Measurements from ENCODE around the gene F2R.

F2R gene

GRCh38 chr5:76696251-76696650 is 19.7 kb upstream of the F2R start:
- no peak for TF ChIP-seq CTCF (IDR thresholded peaks at IDR 0.05; ENCODE audit: low read depth, low read length)
- DNase-seq (ENCODE audit: extremely low read depth, low read depth): no peak

GRCh38 chr5:76697670-76698069 is 18.3 kb upstream of the F2R start:
- no peak for DNase-seq (ENCODE audit: extremely low read depth, low read depth)
- TF ChIP-seq CTCF (IDR thresholded peaks at IDR 0.05; ENCODE audit: low read depth, low read length): no peak

GRCh38 chr5:76700571-76700970 is 15.4 kb upstream of the F2R start:
- no peak for TF ChIP-seq CTCF (IDR thresholded peaks at IDR 0.05; ENCODE audit: low read depth, low read length)
- no peak for DNase-seq (ENCODE audit: extremely low read depth, low read depth)

- TF ChIP-seq CTCF (IDR thresholded peaks at IDR 0.05; ENCODE audit: low read depth, low read length): no peak
- no peak for DNase-seq (ENCODE audit: extremely low read depth, low read depth)
Measured at GRCh38 chr5:76701298-76701697, 14.6 kb upstream of the F2R start.

GRCh38 chr5:76703707-76704106 is 12.2 kb upstream of the F2R start:
- no peak for DNase-seq (ENCODE audit: extremely low read depth, low read depth)
- TF ChIP-seq CTCF (IDR thresholded peaks at IDR 0.05; ENCODE audit: low read depth, low read length): no peak

- no peak for TF ChIP-seq CTCF (IDR thresholded peaks at IDR 0.05; ENCODE audit: low read depth, low read length)
- DNase-seq (ENCODE audit: extremely low read depth, low read depth): no peak
Measured at GRCh38 chr5:76704131-76704663, 11.7 kb upstream of the F2R start.

GRCh38 chr5:76705574-76705973 is 10.4 kb upstream of the F2R start:
- no peak for DNase-seq (ENCODE audit: extremely low read depth, low read depth)
- no peak for TF ChIP-seq CTCF (IDR thresholded peaks at IDR 0.05; ENCODE audit: low read depth, low read length)

All from AG09319 (cell line).